ENCODE measurements around the gene BICRA.

Gene BICRA

DNA sequence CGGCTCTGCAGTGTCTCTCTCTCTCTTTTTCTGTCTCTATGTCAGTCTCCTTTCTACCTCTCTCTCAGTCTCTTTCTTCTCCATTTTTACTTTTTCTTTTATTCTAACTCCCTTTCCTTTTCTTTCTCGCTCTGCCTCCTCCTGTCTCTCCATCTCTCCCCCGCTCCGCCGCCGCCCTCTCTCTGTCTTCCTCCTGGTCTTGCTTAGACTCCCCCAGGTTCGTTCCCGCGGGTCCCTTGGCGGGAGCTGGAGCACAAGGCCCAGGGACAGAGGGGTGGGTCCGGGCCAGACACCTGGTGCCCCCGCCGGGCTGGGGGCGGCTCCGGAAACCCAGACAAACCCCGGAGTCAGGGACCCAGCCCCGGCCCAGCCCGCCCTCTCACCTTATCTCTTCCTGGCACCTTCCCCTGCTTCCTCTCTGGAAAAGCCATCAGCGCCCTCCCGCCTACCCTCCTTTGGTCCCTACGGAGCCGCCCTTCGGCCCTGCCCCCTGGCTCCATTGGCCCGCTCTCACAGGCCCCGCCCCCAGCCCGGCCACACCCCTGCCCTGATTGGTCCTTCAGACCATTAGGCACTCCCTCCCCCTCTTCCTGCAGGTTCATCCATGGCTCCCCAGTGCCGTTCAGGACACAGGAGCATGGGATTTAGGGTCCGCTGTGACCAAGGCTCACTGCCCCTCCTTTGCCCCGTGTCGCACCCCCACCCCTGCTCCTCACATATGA, 121.0 kb downstream of the BICRA start:
- no peak overlapping the region for H3K4me3 ChIP-seq (ENCODE audit: control insufficient read depth, low read depth, low read length)
- DNase-seq (ENCODE audit: low read depth): peak; percentile 24
- TF ChIP-seq, protein P1, sequence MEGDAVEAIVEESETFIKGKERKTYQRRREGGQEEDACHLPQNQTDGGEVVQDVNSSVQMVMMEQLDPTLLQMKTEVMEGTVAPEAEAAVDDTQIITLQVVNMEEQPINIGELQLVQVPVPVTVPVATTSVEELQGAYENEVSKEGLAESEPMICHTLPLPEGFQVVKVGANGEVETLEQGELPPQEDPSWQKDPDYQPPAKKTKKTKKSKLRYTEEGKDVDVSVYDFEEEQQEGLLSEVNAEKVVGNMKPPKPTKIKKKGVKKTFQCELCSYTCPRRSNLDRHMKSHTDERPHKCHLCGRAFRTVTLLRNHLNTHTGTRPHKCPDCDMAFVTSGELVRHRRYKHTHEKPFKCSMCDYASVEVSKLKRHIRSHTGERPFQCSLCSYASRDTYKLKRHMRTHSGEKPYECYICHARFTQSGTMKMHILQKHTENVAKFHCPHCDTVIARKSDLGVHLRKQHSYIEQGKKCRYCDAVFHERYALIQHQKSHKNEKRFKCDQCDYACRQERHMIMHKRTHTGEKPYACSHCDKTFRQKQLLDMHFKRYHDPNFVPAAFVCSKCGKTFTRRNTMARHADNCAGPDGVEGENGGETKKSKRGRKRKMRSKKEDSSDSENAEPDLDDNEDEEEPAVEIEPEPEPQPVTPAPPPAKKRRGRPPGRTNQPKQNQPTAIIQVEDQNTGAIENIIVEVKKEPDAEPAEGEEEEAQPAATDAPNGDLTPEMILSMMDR (conservative IDR thresholded peaks at IDR 0.05; ENCODE audit: control insufficient read depth, insufficient read depth, low read depth, low read length): no peak

DNA sequence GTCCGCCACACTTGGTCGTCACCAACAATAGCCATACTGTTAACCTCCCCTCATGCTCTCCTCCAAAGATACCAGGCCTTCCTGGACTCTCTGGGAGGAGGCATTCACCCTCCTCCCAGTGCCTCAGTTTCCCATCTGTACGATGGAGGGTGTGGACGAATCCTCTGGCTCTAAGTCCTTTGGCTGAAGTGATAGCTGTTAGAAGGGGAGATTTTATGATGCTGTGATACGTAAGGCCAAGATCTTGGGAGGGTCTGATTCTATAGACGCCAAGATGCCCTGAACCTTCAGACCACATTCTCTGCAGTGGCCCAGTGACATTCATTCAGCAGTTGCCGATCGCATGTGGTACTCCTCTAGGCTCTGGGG, 121.6 kb downstream of the BICRA start:
- no peak overlapping the region for H3K4me3 ChIP-seq (ENCODE audit: control insufficient read depth, low read depth, low read length)
- no peak for DNase-seq (ENCODE audit: low read depth)
- TF ChIP-seq, protein P1 (conservative IDR thresholded peaks at IDR 0.05; ENCODE audit: control insufficient read depth, insufficient read depth, low read depth, low read length): no peak

DNA sequence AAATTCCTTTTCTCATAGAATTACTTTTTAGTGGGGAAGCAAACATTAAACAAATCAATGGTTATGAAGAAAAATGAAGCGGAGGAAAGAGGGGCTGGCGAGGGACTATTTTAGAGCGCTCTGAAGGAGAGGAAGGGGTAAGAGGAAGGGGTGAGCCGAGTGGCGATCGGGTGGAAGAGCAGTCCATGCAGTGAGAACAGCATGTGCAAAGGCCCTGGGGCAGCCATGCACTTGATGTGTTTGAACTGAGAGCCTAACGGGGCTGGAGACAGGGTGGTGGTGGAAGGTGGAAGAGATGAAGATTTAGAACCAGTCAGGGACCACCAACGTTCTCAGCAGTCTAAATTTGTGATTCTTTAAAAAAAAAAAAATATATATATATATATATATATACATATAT, 122.0 kb downstream of the BICRA start:
- no peak overlapping the region for H3K4me3 ChIP-seq (ENCODE audit: control insufficient read depth, low read depth, low read length)
- TF ChIP-seq, protein P1 (conservative IDR thresholded peaks at IDR 0.05; ENCODE audit: control insufficient read depth, insufficient read depth, low read depth, low read length): no peak
- no peak for DNase-seq (ENCODE audit: low read depth)

DNA sequence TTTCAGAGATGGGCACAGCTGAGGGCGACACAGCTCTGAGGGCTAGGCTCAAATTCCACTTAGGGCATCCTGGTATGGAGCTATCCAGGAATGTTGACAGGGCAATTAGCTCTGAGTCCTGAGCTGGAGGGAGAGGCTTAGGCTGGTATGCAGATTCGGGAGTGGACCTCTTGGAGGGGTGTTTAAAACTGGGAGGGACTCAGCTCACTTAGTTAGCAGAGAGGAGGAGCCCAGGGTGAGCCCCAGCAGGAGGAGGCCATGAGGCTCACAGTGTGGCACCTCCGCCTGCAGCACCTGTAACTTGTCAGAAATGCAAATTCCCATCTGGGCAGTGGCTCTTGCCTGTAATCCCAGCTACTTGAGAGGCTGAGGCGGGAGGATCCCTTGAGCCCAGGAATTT, 126.2 kb downstream of the BICRA start:
- no peak for DNase-seq (ENCODE audit: low read depth)
- TF ChIP-seq, protein P1 (conservative IDR thresholded peaks at IDR 0.05; ENCODE audit: control insufficient read depth, insufficient read depth, low read depth, low read length): no peak
- no peak overlapping the region for H3K4me3 ChIP-seq (ENCODE audit: control insufficient read depth, low read depth, low read length)

DNA sequence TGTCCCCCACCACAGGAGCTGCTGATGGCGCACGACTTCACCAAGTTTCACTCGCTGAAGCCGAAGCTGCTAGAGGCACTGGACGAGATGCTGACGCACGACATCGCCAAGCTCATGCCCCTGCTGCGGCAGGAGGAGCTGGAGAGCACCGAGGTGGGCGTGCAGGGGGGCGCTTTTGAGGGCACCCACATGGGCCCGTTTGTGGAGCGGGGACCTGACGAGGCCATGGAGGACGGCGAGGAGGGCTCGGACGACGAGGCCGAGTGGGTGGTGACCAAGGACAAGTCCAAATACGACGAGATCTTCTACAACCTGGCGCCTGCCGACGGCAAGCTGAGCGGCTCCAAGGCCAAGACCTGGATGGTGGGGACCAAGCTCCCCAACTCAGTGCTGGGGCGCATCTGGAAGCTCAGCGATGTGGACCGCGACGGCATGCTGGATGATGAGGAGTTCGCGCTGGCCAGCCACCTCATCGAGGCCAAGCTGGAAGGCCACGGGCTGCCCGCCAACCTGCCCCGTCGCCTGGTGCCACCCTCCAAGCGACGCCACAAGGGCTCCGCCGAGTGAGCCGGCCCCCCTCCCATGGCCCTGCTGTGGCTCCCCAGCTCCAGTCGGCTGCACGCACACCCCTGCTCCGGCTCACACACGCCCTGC, 132.1 kb downstream of the BICRA start:
- no peak overlapping the region for H3K4me3 ChIP-seq (ENCODE audit: control insufficient read depth, low read depth, low read length)
- TF ChIP-seq, protein P1 (conservative IDR thresholded peaks at IDR 0.05; ENCODE audit: control insufficient read depth, insufficient read depth, low read depth, low read length): no peak
- DNase-seq (ENCODE audit: low read depth): no peak

DNA sequence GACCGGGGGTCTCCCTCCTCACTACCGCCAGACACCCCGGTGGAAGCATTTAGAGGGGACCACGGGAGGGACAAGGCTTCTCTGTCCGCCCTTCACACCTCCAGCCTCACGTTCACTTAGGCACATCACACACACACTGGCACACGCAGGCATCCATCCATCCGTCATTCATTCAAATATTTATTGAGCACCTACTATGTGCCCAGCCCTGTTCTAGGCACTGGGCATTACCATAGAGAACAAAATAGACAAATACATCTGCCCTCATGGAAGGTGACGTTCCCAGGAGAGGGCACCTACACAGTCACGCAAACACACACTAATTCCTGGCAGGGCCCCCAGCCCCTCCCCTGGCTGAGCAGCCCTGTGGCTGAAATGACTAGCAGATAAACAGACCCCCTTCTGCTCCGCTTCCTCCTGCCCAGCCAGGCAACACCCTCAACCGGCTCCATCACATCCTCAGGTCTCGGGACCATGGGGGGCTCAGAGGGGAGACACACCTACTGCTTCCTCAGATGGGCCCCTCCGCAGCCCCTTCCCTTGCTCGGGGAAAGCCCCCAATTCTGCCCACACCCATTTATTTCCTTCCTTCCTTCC, 132.7 kb downstream of the BICRA start:
- H3K4me3 ChIP-seq (ENCODE audit: control insufficient read depth, low read depth, low read length): no peak overlapping the region
- TF ChIP-seq, protein P1 (conservative IDR thresholded peaks at IDR 0.05; ENCODE audit: control insufficient read depth, insufficient read depth, low read depth, low read length): no peak
- peak; percentile 18 for DNase-seq (ENCODE audit: low read depth)
